Gastroesophageal sphincter (tissue), 4 donors: ENCODE data around the gene ASB13. TPM values are rescaled to one million over a fixed set of nuclear protein-coding genes. Genes with fewer than 3 reads are reported as not detected.

Source experiments
- ATAC-seq: fragments of 150-250 bp; one replicate; pipeline ENCODE4 v1.9.1; 2016; ENCODE audit warnings: mild to moderate bottlenecking, moderate library complexity
- H3K27ac ChIP-seq, 4 donors: fragments of 200-600 bp; sonication (generic) in 3 of 4; 1 replicate in 3 of 4; 2 replicates in 1 of 4; pipeline ENCODE4 v1.5.1; 2016 to 2019
- H3K27me3 ChIP-seq: fragments of 200-600 bp; sonication (generic); one replicate; pipeline ENCODE4 v1.5.1; 2019
- H3K36me3 ChIP-seq, 2 donors: fragments of 200-600 bp; sonication (generic); one replicate each; pipeline ENCODE4 v1.5.1; 2019; ENCODE audit warnings: control low read depth in 1 of 2
- H3K4me1 ChIP-seq, 3 donors: fragments of 200-600 bp; sonication (generic); 1 replicate in 2 of 3; 2 replicates in 1 of 3; pipeline ENCODE4 v1.5.1; 2016 to 2019; ENCODE audit warnings: control low read depth in 2 of 3
- H3K4me3 ChIP-seq, 2 donors: fragments of 200-600 bp; sonication (generic); one replicate each; pipeline ENCODE4 v1.5.1; 2019; ENCODE audit warnings: mild to moderate bottlenecking in 1 of 2, moderate library complexity in 1 of 2
- H3K9me3 ChIP-seq, 3 donors: fragments of 200-600 bp; sonication (generic); one replicate each; pipeline ENCODE4 v1.5.1; 2017 to 2019; ENCODE audit warnings: control low read depth in 2 of 3
- EP300 ChIP-seq: sonication (generic); formaldehyde crosslinking; IDR thresholded peaks from one replicate; pipeline ENCODE4 v1.6.1; 2017; ENCODE audit warnings: antibody characterized with exemption, mild to moderate bottlenecking
- POLR2A ChIP-seq, 2 donors: fragments of 450-650 bp; IDR thresholded peaks; one replicate each; pipeline ENCODE4 v1.6.1; 2017; ENCODE audit warnings: antibody characterized with exemption in 2 of 2, mild to moderate bottlenecking in 2 of 2, moderate library complexity in 1 of 2
- POLR2AphosphoS5 ChIP-seq: sonication (generic); formaldehyde crosslinking; IDR thresholded peaks from one replicate; pipeline ENCODE4 v1.6.1; 2017; ENCODE audit warnings: antibody characterized with exemption
- WGBS, 2 donors: methylation state at CpG; one replicate each; pipeline ENCODE4 v1.1.5; 2018; ENCODE audit warnings: low coverage in 1 of 2; 5-methylcytosine and 5-hydroxymethylcytosine counted together
- total RNA-seq, 4 donors: library from RNA; depleted of rRNA; stranded (reverse); fragments of >200 nt; gene quantifications; one replicate each; pipeline ENCODE4 v1.1.0, GENCODE V29; 2016
- TF ChIP-seq, protein P1 (sequence below), 4 experiments: fragments of 200-600 bp in 2 of 4; fragments of 450-650 bp in 2 of 4; sonication (generic) in 1 of 4; IDR thresholded peaks; one replicate each; pipeline ENCODE4 v1.5.1; 2017 to 2019; ENCODE audit warnings: antibody characterized with exemption in 4 of 4, mild to moderate bottlenecking in 2 of 4, moderate library complexity in 2 of 4

The ASB13 gene
- total RNA-seq, 4 donors from 2014 or later, result 17.6 to 39.6 (median 19.0) TPM

DNA sequence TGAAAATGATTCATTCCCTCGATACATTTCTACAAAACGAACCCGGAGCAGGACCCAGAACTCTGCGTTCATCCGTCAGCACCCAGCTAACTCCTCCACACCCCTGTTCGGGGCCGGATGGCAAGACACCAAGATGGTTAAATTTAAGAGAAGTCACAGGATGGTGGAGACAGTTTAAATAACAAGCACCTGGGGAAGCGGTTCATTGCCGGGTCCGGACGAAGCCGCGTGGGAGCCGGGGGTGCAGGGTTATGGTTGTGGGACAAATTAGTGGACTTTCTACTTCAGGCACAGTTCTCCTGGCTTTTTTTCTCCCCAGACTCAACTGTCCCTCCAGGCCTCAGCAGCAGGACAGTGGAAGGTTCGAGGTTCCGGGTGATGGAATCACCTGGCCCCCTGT, 45.4 kb downstream of the ASB13 start:
- no peak overlapping the region for H3K4me3 ChIP-seq
- no peaks in the 10 kb centered on the region for H3K27me3 ChIP-seq
- H3K27ac ChIP-seq, result no peak overlapping the region
- no peak for ATAC-seq
- 86% methylated on average over 14 to 15 of the region's 16 CpGs for WGBS, 2 donors
- no peaks in the 10 kb centered on the region for H3K36me3 ChIP-seq
- peaks cover 0 to 59% (median 10%) of the 10 kb centered on the region in 3 donors for H3K4me1 ChIP-seq
- H3K9me3 ChIP-seq, result no peaks in the 10 kb centered on the region
- TF ChIP-seq POLR2AphosphoS5 (no peak), EP300 (no peak), POLR2A (IDR thresholded peaks at IDR 0.05) (no peak)
- TF ChIP-seq, protein P1, sequence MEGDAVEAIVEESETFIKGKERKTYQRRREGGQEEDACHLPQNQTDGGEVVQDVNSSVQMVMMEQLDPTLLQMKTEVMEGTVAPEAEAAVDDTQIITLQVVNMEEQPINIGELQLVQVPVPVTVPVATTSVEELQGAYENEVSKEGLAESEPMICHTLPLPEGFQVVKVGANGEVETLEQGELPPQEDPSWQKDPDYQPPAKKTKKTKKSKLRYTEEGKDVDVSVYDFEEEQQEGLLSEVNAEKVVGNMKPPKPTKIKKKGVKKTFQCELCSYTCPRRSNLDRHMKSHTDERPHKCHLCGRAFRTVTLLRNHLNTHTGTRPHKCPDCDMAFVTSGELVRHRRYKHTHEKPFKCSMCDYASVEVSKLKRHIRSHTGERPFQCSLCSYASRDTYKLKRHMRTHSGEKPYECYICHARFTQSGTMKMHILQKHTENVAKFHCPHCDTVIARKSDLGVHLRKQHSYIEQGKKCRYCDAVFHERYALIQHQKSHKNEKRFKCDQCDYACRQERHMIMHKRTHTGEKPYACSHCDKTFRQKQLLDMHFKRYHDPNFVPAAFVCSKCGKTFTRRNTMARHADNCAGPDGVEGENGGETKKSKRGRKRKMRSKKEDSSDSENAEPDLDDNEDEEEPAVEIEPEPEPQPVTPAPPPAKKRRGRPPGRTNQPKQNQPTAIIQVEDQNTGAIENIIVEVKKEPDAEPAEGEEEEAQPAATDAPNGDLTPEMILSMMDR (IDR thresholded peaks at IDR 0.05), result no peak

DNA sequence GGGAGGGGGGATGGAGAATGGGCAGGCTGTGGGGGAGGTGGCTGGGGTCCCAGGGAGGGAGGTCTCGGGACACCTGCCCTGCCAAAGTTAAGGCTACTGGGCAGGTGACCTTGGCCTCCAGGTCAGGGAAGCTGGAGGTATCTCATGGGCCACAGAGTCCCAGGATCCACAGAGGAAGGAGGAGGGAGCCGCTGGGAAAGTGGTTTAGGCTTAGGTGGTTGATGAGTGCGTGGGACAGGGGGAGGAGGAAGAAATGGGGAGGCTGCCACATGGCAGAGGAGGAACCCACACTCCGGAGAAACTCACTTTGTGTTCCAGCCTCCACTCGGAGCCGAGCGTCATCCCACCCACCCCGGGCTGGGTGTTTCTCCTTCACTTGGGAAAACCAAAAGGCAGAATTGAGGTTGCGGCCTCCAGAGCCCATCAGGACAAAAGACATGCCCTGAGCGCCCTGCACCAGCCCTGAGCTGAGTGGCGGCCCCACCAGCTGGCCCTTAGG, 46.1 kb downstream of the ASB13 start:
- WGBS, 2 donors, result 90 to 91% methylated on average over 6 to 7 of the region's 11 CpGs
- TF ChIP-seq, protein P1 (IDR thresholded peaks at IDR 0.05), result no peak
- TF ChIP-seq EP300 (no peak), POLR2AphosphoS5 (no peak), POLR2A (IDR thresholded peaks at IDR 0.05) (no peak)
- H3K4me1 ChIP-seq, result peaks cover 0 to 66% (median 12%) of the 10 kb centered on the region in 3 donors
- ATAC-seq, result no peak
- no peaks in the 10 kb centered on the region for H3K27me3 ChIP-seq
- no peak overlapping the region for H3K4me3 ChIP-seq
- peak overlapping the region in 3 of 4 donors; percentile 24 to 47 (median 41) for H3K27ac ChIP-seq
- H3K9me3 ChIP-seq, result no peaks in the 10 kb centered on the region
- no peaks in the 10 kb centered on the region for H3K36me3 ChIP-seq

DNA sequence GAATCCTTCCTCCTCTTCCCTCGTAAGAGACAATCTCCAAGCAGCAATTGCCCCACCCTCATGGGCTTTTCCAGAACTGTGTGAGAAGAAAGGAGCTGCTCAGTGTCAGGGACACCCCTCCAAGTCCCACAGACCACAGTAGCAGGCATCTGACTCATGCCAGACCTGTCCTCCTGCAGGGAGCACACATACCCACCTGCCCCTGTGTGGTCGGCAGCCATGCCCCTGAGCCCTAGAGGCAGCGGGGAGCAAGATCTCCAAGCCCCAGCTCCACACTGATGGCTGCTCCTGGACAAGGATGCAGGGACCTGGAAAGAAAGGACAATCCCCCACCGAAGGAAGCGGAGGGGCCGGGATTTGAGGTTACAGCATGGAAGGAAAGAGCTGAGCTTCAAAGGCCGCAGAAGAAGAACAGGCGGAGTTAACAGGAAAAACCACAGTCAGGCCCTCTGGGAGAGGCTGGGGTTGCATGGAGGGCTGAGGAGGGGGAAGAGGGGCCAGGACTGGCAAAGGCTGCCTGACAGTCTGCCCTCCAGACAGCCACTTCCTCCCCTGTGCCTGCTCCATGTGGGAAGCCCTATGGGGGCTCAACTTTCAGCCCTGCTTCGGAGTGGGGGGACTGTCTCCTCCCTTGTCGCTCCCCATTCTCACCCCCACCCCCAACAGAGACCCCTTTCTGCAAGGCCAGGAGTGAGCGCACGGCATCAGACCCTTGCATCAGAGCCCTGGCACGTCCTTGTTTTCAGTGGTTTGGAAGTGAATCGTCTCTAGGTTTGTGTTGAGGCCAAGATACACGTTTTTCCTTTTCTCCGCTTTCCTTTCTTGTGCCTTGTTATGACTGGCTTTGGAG, 46.8 kb downstream of the ASB13 start:
- Histone ChIP-seq H3K9me3 (no peaks in the 10 kb centered on the region), H3K4me3 (no peak overlapping the region), H3K4me1 (peaks cover 0 to 73% (median 12%) of the 10 kb centered on the region in 3 donors), H3K27me3 (no peaks in the 10 kb centered on the region), H3K27ac (peak overlapping the region in 3 of 4 donors; percentile 32 to 47 (median 41)), H3K36me3 (no peaks in the 10 kb centered on the region)
- WGBS, 2 donors, result 52 to 70% methylated on average over 5 to 8 of the region's 16 CpGs
- TF ChIP-seq POLR2AphosphoS5, result no peak
- TF ChIP-seq EP300, result no peak
- no peak for TF ChIP-seq POLR2A (IDR thresholded peaks at IDR 0.05)
- TF ChIP-seq, protein P1 (IDR thresholded peaks at IDR 0.05), result no peak
- no peak for ATAC-seq

DNA sequence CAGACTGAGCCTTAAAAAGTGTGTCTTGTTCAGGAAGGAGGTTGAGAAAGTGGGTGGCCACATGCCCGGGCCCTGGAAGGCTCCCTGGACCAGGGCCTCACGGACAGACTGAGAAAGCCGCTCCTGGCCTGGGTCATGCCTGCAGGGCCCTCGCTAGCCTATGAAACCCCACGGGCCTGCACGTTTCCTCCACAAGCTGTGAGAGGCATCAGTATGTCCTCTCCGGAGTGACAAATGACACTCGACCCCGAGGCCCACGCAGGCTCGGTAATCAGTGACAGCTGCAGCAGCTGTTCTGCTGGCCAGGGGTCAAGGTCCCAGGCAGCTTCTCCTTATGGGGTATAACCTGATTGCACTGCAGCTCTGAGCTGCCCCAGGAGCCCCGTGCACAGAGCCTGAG, 47.6 kb downstream of the ASB13 start:
- no peak overlapping the region for H3K4me3 ChIP-seq
- peak overlapping the region in 2 of 4 donors; percentile 7 for H3K27ac ChIP-seq
- no peaks in the 10 kb centered on the region for H3K9me3 ChIP-seq
- peak; percentile 41 for ATAC-seq
- peaks cover 0 to 80% (median 17%) of the 10 kb centered on the region in 3 donors for H3K4me1 ChIP-seq
- TF ChIP-seq, protein P1 (IDR thresholded peaks at IDR 0.05), result no peak
- TF ChIP-seq POLR2A (IDR thresholded peaks at IDR 0.05), result no peak
- TF ChIP-seq EP300, result no peak
- no peaks in the 10 kb centered on the region for H3K36me3 ChIP-seq
- 41% methylated on average over 4 of the region's 12 CpGs; no CpG with 5 or more reads in 1 of the 2 donors for WGBS, 2 donors
- no peaks in the 10 kb centered on the region for H3K27me3 ChIP-seq

DNA sequence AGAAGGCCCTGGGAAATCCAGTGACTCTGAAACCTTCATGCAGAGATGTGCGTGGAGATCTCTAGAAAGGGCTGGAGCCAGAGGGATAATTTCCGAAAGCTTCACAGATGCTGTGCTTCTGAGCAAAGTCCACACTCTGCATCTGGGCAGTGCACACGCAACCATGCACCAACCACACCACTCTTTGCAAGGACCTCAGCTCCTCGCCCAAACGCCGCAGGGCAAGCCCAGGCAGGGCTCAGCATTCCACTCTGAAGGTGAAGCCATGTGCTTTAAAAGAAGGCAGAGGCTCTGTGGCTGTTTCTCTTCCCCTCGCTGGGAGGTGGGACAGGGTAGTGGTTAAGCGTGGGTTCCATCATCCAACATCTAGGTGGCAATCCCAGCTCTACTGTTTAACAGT, 48.4 kb downstream of the ASB13 start:
- H3K27ac ChIP-seq, result peak overlapping the region in 1 of 4 donors; percentile 7
- no peaks in the 10 kb centered on the region for H3K27me3 ChIP-seq
- no peak for ATAC-seq
- H3K4me1 ChIP-seq, result peaks cover 0 to 78% (median 20%) of the 10 kb centered on the region in 3 donors
- no peak overlapping the region for H3K4me3 ChIP-seq
- 86 to 95% methylated on average over 2 to 7 of the region's 8 CpGs for WGBS, 2 donors
- H3K9me3 ChIP-seq, result no peaks in the 10 kb centered on the region
- no peak for TF ChIP-seq POLR2A (IDR thresholded peaks at IDR 0.05)
- no peak for TF ChIP-seq EP300
- TF ChIP-seq, protein P1 (IDR thresholded peaks at IDR 0.05), result no peak
- no peak for TF ChIP-seq POLR2AphosphoS5
- H3K36me3 ChIP-seq, result no peaks in the 10 kb centered on the region
